GM18517 (cell line): ENCODE results near the gene DCLK1.
A peak's percentile ranks its signal among the peaks of the same experiment; 100 is the strongest.

ENCODE experiments used
- ATAC-seq: cut with Tn5 transposase; IDR thresholded peaks from one replicate; pipeline ENCODE4 v1.9.1; 2021; ENCODE audit warnings: mild to moderate bottlenecking, moderate library complexity; ENCODE audit not compliant: unreplicated experiment

Gene DCLK1

GRCh38 chr13:35765366-35765765 lies 365.8 kb downstream of the DCLK1 start:
- ATAC-seq = no peak

- no peak for ATAC-seq
These were observed 366.7 kb downstream of the DCLK1 start for GRCh38 chr13:35764326-35765015.

- ATAC-seq = no peak
These were observed 367.4 kb downstream of the DCLK1 start for GRCh38 chr13:35763782-35764123.

GRCh38 chr13:35763060-35763781 lies 368.0 kb downstream of the DCLK1 start:
- ATAC-seq = no peak

GRCh38 chr13:35761440-35762252 lies 369.5 kb downstream of the DCLK1 start:
- ATAC-seq = no peak

GRCh38 chr13:35760735-35761281 lies 370.4 kb downstream of the DCLK1 start:
- ATAC-seq = no peak

GRCh38 chr13:35747594-35747993 lies 383.6 kb downstream of the DCLK1 start:
- ATAC-seq = no peak

- no peak for ATAC-seq
These were observed 386.5 kb downstream of the DCLK1 start for GRCh38 chr13:35744566-35745178.

GRCh38 chr13:35744144-35744543 lies 387.0 kb downstream of the DCLK1 start:
- no peak for ATAC-seq

- ATAC-seq = no peak
These were observed 388.0 kb downstream of the DCLK1 start for GRCh38 chr13:35743165-35743564.

GRCh38 chr13:35741657-35742056 lies 389.5 kb downstream of the DCLK1 start:
- no peak for ATAC-seq

GRCh38 chr13:35736876-35737275 lies 394.3 kb downstream of the DCLK1 start:
- ATAC-seq = no peak

GRCh38 chr13:35733827-35734226 lies 397.4 kb downstream of the DCLK1 start:
- no peak for ATAC-seq

- no peak for ATAC-seq
These were observed 398.6 kb downstream of the DCLK1 start for GRCh38 chr13:35732565-35732964.

- no peak for ATAC-seq
These were observed 399.7 kb downstream of the DCLK1 start for GRCh38 chr13:35731471-35731870.

GRCh38 chr13:35729926-35730627 lies 401.1 kb downstream of the DCLK1 start:
- peak; percentile 82 for ATAC-seq

GRCh38 chr13:35727881-35728280 lies 403.3 kb downstream of the DCLK1 start:
- ATAC-seq = no peak

- ATAC-seq = no peak
These were observed 406.7 kb downstream of the DCLK1 start for GRCh38 chr13:35724446-35724845.

- ATAC-seq = no peak
These were observed 407.4 kb downstream of the DCLK1 start for GRCh38 chr13:35723821-35724220.

- no peak for ATAC-seq
These were observed 408.1 kb downstream of the DCLK1 start for GRCh38 chr13:35723053-35723461.
